Mucosa of stomach (tissue), 1 donor: ENCODE results near the gene NAT16.

ENCODE experiments used
- H3K27me3 ChIP-seq: one replicate; pipeline ENCODE4 v1.7.0; 2013; ENCODE audit warnings: mild to moderate bottlenecking, low read length; ENCODE audit not compliant: control insufficient read depth, insufficient read depth
- H3K36me3 ChIP-seq: one replicate; pipeline ENCODE4 v1.7.0; 2013; ENCODE audit warnings: low read length; ENCODE audit not compliant: control insufficient read depth, insufficient read depth
- H3K4me1 ChIP-seq: one replicate; pipeline ENCODE4 v1.7.0; 2013; ENCODE audit warnings: mild to moderate bottlenecking, low read length; ENCODE audit not compliant: control insufficient read depth, insufficient read depth
- H3K4me3 ChIP-seq: one replicate; pipeline ENCODE4 v1.7.0; 2013; ENCODE audit warnings: low read length
- H3K9ac ChIP-seq: one replicate; pipeline ENCODE4 v1.7.0; 2013; ENCODE audit warnings: mild to moderate bottlenecking, low read length, moderate library complexity
- H3K9me3 ChIP-seq: one replicate; pipeline ENCODE4 v1.7.0; 2013; ENCODE audit warnings: mild to moderate bottlenecking, low read length, moderate library complexity; ENCODE audit not compliant: control insufficient read depth
- donor health status: Pancreatic carcinoma.

Gene NAT16

DNA sequence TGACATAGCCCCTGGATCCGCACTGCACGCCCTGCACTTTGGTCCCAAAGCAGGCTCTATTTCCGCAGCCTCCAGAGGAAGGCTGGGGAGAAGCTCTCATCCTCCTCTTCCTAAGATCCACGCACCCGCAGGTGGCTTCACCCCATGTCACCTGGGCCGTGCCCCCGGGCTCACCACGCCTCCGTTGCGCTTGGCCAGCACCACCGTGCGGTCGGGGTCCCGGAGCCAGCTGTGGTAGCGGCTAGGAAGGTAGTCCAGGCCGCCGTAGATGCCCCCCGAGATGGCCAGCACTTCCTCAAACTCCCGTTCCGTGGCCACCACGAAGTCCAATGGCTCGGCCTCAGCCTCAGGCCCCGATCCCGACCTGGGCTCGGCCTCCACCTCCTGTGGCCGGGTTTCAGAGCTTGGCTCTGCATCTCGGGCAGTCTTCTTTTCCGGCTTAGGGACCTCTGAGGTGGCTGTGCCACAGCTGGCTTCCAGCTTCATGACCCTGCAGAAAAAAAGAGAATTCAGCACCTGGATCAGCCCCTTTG lies 5.7 kb downstream of the NAT16 start:
- no peaks in the 10 kb centered on the region for H3K36me3 ChIP-seq
- peaks cover 34% of the 10 kb centered on the region for H3K4me1 ChIP-seq
- H3K4me3 ChIP-seq = no peak overlapping the region
- peaks cover 93% of the 10 kb centered on the region for H3K27me3 ChIP-seq
- no peaks in the 10 kb centered on the region for H3K9me3 ChIP-seq
- no peak overlapping the region for H3K9ac ChIP-seq

DNA sequence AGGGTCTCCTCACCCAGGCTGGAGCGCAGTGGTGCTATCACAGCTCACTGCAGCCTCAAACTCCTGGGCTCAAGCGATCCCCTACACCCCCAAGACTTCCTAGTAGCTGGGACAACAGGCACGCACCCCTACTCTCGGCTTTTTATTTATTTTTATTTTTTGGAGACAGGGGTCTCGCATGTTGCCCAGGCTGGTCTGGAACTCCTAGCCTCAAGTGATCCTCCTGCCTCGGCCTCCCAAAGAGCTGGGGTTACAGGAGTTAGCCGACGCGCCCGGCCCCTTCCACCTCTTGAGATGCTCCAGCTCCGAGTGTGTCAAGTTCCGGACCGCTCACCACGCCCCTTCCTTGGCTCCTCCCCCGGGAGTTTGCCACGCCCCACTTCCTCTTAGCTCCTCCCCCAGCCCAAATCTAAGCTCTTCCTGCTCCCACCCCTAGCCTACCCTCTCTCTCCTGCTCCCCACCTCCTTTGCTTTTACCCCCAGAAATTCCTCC lies 6.3 kb downstream of the NAT16 start:
- Histone ChIP-seq H3K27me3 (peaks cover 94% of the 10 kb centered on the region), H3K4me1 (peaks cover 31% of the 10 kb centered on the region), H3K9ac (no peak overlapping the region), H3K4me3 (no peak overlapping the region), H3K36me3 (no peaks in the 10 kb centered on the region), H3K9me3 (no peaks in the 10 kb centered on the region)

DNA sequence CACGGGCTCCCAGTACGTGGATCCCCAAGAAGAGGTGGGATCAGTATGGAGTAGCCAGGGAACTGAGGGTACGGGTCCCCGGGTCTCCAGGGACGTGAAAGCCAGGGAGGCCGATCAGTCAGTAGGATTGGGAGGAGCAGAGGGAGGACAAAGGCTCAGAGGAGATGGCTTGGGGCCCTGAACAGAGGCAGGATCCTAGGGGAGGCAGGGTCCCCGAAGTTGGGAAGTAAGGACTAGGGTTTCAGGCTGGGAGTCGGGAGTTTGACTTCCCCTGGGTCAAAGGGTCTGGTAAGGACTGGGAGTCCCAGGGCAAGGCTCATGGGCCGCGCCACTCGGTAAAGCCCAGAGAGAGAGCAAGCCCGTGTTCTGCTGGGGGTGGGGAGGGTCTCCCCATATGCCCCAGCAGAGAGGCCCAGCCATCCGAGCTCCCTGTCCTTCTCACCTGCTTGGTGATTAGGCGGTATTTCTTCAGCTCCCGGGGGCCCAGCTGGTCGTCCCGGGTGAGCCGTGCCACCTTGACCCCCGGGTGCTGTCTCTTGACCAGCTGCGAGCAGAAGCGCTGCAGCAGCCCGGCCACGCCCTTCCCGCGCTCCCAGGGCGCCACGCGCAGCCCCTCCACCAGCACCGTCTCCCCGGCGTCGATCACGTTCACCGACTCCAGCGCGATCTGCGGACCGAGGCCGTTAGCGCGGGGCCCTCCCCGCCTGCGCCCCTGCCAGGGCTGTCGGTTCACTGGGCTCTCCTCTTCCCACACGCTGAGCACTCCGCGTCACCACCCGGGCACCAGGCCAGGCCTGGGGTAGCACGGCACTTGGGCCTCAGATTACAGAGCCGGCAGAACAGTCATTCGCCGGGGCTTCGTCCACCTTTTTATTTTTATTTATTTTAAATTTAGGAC lies 7.0 kb downstream of the NAT16 start:
- no peak overlapping the region for H3K4me3 ChIP-seq
- H3K27me3 ChIP-seq = peaks cover 97% of the 10 kb centered on the region
- H3K36me3 ChIP-seq = no peaks in the 10 kb centered on the region
- H3K4me1 ChIP-seq = peaks cover 31% of the 10 kb centered on the region
- no peaks in the 10 kb centered on the region for H3K9me3 ChIP-seq
- H3K9ac ChIP-seq = no peak overlapping the region

DNA sequence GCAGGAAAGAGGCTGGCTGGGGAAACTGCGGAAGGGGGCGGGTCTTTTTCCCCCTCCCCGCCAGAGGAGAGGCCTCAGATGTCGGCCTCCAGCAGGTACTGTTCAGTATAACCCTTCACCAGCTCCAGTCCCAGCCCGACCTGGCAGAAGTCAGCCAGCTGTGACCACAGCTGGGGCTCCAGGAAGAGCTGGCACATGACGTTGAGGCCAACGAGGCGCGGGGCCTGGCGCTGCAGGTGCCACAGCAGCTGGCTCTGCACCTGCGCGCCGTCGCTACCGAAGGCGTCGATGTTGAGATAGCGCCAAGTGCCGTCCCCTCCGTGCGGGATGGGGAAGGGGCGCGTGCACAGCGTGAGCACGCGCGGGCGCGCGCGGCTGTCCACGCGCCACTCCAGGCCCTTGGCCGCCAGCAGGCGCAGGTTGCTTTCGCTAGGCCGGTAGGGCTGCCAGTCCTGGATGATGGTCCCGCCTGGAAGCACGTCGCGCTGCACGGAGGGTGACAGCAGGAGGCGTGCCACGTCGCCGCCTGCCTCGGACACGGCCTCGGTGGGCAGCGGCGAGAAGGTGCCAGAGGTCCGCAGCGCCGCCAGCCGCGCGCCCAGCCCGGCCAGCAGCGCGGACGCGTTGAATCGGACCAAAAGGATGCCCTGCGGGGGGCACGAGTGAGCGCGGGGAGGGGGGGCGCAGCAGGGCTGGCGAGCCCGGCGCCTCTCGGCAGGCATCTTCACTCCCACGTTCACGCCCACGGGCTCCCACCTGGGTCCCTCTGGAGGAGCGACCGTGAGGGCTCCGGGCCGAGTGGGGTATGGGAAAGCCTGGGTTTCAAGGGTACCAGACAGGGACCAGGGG lies 7.9 kb downstream of the NAT16 start:
- Histone ChIP-seq H3K4me1 (peaks cover 31% of the 10 kb centered on the region), H3K27me3 (peaks cover 97% of the 10 kb centered on the region), H3K4me3 (no peak overlapping the region), H3K9me3 (no peaks in the 10 kb centered on the region), H3K36me3 (no peaks in the 10 kb centered on the region), H3K9ac (no peak overlapping the region)

DNA sequence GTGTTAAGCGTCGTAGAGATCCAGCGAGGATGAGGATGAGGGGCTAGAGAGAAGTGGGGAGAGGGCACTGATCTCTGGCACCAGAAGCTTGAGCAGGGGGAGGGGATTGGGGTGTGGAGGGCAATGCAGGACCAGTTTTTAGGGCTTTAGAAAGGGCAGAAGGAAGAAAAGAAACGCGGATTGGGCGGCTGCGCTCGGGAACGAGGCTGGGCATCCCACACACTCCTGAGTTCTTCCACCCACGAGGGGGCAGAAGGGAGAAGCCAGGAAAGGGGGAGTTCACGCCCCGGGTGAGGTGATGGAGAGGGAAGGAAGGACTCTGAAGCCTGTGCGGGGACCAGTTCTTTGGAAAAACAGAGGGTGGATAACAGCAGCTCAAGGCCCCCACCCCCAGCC lies 8.7 kb downstream of the NAT16 start:
- Histone ChIP-seq H3K9me3 (no peaks in the 10 kb centered on the region), H3K9ac (no peak overlapping the region), H3K4me3 (no peak overlapping the region), H3K36me3 (no peaks in the 10 kb centered on the region), H3K27me3 (peaks cover 96% of the 10 kb centered on the region), H3K4me1 (peaks cover 31% of the 10 kb centered on the region)

DNA sequence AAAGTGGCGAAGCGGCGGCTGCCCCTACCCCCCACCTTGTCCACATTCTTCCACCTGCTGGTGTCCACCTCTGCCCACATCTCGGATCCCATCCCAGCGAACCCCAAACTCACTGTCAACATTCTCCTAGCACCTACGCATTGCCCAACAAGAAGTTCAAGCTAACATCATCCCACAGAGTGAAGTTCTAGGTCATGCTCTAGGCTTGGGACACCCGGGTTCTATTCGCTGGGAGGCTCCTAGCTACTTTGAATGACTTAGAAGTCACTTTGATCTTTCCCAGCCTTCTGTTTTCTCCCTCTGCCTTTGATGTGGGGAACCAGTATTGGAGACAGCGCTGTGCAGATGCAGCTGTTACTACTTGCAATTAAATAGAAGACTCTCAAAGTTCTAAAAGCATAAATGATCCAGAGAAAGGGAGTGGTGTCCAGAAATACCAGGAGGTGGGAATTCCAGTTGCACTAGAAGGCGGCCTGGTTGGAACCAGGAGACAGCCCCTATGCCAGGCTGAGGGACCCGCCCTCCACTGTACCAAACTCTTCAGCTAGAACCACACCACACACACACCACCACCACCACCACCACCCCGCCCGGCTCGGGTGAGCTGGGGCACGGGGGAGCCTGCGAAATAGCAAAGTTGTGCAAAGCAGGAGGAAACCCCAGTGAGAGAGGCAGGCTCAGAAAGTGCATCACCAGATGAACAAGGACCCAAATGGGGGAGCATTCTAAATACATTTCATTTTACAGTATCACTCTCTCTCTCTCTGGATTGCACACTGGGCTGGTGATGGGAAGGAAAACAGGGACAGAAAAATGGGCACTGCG lies 9.3 kb downstream of the NAT16 start:
- H3K27me3 ChIP-seq = peaks cover 97% of the 10 kb centered on the region
- no peak overlapping the region for H3K9ac ChIP-seq
- no peak overlapping the region for H3K4me3 ChIP-seq
- peaks cover 34% of the 10 kb centered on the region for H3K4me1 ChIP-seq
- no peaks in the 10 kb centered on the region for H3K9me3 ChIP-seq
- H3K36me3 ChIP-seq = no peaks in the 10 kb centered on the region

DNA sequence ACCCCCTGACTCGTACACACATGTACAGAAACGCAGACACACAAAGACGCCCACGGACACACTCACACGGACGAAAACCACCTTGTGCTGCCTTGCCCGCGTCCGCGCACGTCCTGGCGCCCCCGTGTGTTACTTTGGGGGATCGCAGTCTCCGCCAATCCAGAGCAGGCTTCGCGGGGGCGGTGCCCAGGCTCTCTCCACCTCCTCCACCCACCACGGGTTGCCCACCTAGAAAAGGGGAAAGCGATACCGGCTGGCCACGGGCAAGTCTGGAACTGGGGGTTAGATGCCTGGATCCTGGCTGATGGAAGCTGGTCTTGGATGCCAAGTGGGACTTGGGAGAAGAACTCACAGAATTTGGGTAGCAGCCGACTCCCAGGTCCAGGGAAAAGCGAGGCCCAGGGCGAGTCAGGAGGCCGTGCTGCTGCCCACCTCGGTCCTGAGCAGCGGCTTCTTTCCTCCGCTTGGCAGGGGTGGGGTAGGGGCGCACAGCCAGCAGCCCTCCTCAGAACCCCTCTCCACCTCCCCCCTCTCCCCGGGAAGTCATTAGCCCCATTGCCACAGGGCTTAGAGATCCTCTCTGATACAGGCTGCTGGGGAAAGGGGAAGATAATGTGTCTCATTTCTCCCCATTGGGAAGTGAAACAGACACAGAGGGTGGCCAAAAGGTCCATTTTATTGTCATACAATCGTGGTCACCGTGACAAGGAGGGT lies 10.1 kb downstream of the NAT16 start:
- Histone ChIP-seq H3K27me3 (peaks cover 95% of the 10 kb centered on the region), H3K4me3 (no peak overlapping the region), H3K4me1 (peaks cover 42% of the 10 kb centered on the region)

DNA sequence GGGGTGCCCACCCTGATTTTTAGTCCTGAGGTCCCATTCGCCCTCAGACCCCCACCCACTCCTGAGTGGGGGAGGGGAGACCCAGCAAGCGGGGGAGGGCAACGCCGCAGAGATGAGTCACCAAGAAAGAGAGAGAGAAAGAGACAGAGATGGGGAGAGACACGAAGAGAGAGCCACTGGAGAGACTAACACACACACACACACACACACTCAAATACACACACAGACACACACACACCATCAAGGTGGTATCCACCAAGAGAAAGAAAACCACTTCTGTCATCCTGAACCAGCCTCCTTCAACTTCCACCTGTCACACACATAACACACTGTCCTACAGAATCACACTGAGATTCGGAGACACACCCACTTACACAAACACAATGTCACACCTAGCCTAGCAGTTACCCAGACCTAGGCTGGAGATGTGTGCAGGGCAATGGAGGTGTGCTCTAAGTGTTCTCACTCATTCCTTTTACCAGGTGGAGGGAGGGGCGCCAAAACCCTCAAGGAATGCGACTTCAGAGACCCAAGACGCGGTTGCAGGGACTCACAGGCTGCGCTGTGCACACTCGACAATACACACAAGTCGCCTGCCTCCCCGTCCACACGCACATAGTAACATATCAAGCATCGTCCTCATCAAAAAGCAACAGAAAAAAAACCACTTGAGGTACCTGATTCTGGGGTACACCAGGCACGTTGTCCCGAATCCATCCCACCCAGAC lies 10.8 kb downstream of the NAT16 start:
- Histone ChIP-seq H3K4me3 (no peak overlapping the region), H3K27me3 (peaks cover 97% of the 10 kb centered on the region), H3K9me3 (no peaks in the 10 kb centered on the region), H3K36me3 (no peaks in the 10 kb centered on the region), H3K9ac (no peak overlapping the region), H3K4me1 (peaks cover 41% of the 10 kb centered on the region)

More for the DNA sequence above, 10.1 kb downstream of the NAT16 start:
- H3K36me3 ChIP-seq = no peaks in the 10 kb centered on the region
- no peaks in the 10 kb centered on the region for H3K9me3 ChIP-seq
- no peak overlapping the region for H3K9ac ChIP-seq

DNA sequence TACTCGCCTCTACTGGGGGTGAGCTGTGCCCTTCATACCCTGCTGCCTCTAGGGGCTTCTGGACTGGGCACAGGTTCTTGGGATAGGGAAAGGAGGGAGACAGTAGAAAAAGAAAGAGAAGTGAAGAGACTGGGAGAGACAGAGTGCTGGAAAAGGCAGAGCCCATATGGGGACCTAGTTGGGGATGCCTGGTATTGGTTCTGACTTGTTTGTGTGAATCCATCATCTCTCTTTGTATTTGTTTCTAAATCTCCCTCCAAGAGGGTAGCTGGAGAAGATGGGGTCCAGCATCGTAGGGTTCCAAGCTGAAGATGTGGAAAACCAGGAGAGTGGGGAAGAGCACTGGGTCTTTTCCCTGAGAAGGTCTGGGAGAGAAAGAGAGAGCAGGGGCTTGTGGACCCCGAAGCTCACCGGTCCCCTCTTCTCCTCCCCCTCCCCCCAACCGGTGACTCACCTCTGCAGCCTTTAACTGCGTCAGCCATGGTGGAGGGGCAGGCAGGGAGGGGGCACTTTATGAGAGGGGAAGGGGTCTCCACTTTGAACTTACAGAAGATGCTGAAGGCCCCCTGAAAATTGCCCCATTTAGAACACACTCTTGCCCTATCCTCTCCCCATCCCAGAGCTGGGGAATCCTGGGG lies 11.6 kb downstream of the NAT16 start:
- Histone ChIP-seq H3K27me3 (peaks cover 97% of the 10 kb centered on the region), H3K4me1 (peaks cover 39% of the 10 kb centered on the region)

DNA sequence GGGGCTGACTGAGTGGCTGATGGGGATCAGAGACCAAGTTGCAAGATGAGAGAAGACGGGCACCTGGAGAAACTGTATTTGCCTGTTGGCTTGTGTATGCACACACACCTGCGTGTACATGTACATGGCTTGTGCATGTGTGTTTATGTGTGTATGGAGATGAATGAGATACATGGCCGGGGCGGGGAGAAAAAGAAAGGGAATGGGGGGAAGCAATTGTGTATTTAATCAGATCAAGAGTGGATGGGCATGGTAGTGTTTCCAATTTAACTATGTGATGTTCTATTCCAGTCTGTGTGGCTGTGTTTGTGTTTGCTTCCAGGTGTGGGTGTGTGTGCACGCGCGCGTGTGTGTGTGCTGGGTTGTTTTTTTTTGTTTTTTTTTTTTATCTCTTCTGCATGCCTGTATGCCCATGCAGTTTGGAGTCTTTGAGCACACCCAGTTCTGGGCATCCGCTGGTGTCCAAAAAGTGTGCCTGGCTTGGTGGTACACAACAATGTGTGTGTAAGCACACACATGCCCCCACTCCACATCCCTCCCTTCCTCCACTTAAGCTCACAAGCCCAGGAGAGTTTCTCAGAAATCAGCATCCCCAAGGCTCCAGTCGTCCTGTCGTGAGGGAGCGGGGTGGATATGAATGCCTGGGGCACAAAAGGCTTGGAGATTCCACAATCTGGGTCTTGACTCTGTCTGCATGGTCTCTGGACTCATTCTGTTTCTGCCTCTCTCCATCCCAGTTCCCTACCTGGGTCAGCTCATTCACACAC lies 12.3 kb downstream of the NAT16 start:
- Histone ChIP-seq H3K27me3 (peaks cover 95% of the 10 kb centered on the region), H3K4me1 (peaks cover 37% of the 10 kb centered on the region)

More for the DNA sequence above, 11.6 kb downstream of the NAT16 start:
- no peaks in the 10 kb centered on the region for H3K36me3 ChIP-seq
- no peak overlapping the region for H3K9ac ChIP-seq
- no peaks in the 10 kb centered on the region for H3K9me3 ChIP-seq
- no peak overlapping the region for H3K4me3 ChIP-seq

More for the DNA sequence above, 12.3 kb downstream of the NAT16 start:
- no peaks in the 10 kb centered on the region for H3K9me3 ChIP-seq
- no peak overlapping the region for H3K4me3 ChIP-seq
- no peak overlapping the region for H3K9ac ChIP-seq
- no peaks in the 10 kb centered on the region for H3K36me3 ChIP-seq
